NB4 (cell line): ENCODE results near the gene KCNJ3.

Source experiments
- CTCF ChIP-seq: IDR thresholded peaks from one replicate; pipeline ENCODE4 v1.5.1; 2012; ENCODE audit warnings: low read depth, low read length
- MAX ChIP-seq: IDR thresholded peaks from 2 replicates; pipeline ENCODE4 v1.6.1; 2011; ENCODE audit warnings: low read depth, low read length
- MYC ChIP-seq: IDR thresholded peaks from 2 replicates; pipeline ENCODE4 v1.6.1; 2011; ENCODE audit warnings: low read depth, low read length
- POLR2A ChIP-seq: IDR thresholded peaks from 2 replicates; pipeline ENCODE4 v1.6.1; 2011; ENCODE audit warnings: mild to moderate bottlenecking; ENCODE audit not compliant: insufficient read length; ENCODE audit errors: extremely low read depth

GRCh38 chr2:154762638-154763037 is 64.1 kb downstream of the KCNJ3 start:
- no peak for TF ChIP-seq CTCF
- TF ChIP-seq MYC, result no peak
- TF ChIP-seq MAX, result no peak
- no peak for TF ChIP-seq POLR2A
